Stimulated activated CD4-positive, alpha-beta T cell treated with anti-CD3 and anti-CD28 coated beads, Interleukin-12 subunit alpha, Interleukin-12 subunit beta, amount 100 ng/mL, for 24 hours (primary cell): Measurements from ENCODE around the gene PDE6B.
"Not testable (repeated sequence)": the region's sequence is repeated elsewhere in the genome, so short reads cannot be mapped to it uniquely, and the experiment has no call there.

ENCODE experiments used
- DNase-seq, 2 experiments: peaks; one replicate each; pipeline ENCODE4 v3.0.0-alpha.2; 2020; ENCODE audit warnings: low read depth in 2 of 2

PDE6B gene

GRCh38 chr4:622071-622995 lies 3.0 kb upstream of the PDE6B start:
- no peak for DNase-seq

- DNase-seq = no peak
These were observed 2.1 kb upstream of the PDE6B start for GRCh38 chr4:622996-623913.

GRCh38 chr4:623914-624566 lies 1.3 kb upstream of the PDE6B start:
- no peak for DNase-seq

- no peak for DNase-seq
These were observed 323 bp downstream of the PDE6B start for GRCh38 chr4:625631-626161.

GRCh38 chr4:626201-627091 lies 1.1 kb downstream of the PDE6B start:
- no peak for DNase-seq

- DNase-seq = no peak
These were observed 2.2 kb downstream of the PDE6B start for GRCh38 chr4:627347-628125.

- DNase-seq = no peak
These were observed 3.0 kb downstream of the PDE6B start for GRCh38 chr4:628311-628741.

- DNase-seq = no peak
These were observed 3.7 kb downstream of the PDE6B start for GRCh38 chr4:628821-629635.

- no peak for DNase-seq
These were observed 4.2 kb downstream of the PDE6B start for GRCh38 chr4:629636-629914.

- no peak for DNase-seq
These were observed 4.7 kb downstream of the PDE6B start for GRCh38 chr4:629915-630641.

GRCh38 chr4:630656-631055 lies 5.3 kb downstream of the PDE6B start:
- DNase-seq = no peak

GRCh38 chr4:632196-632790 lies 6.9 kb downstream of the PDE6B start:
- no peak for DNase-seq

GRCh38 chr4:632926-633325 lies 7.6 kb downstream of the PDE6B start:
- no peak for DNase-seq

GRCh38 chr4:633406-633805 lies 8.0 kb downstream of the PDE6B start:
- no peak for DNase-seq

GRCh38 chr4:633976-634598 lies 8.7 kb downstream of the PDE6B start:
- DNase-seq = no peak

GRCh38 chr4:634599-634985 lies 9.2 kb downstream of the PDE6B start:
- no peak for DNase-seq

- DNase-seq = not testable (repeated sequence)
These were observed 9.9 kb downstream of the PDE6B start for GRCh38 chr4:635066-635835.
